ENCODE data around the gene LCN15. TPM values are rescaled to one million over a fixed set of nuclear protein-coding genes. Genes with fewer than 3 reads are reported as not detected.
A peak's percentile ranks its signal among the peaks of the same experiment; 100 is the strongest.
"Not testable (repeated sequence)": the region's sequence is repeated elsewhere in the genome, so short reads cannot be mapped to it uniquely, and the experiment has no call there.

LCN15 gene
- total RNA-seq, 1 donor from 2014 or later, result not detected

GRCh38 chr9:136713550-136713949 is 50.8 kb downstream of the LCN15 start:
- DNase-seq (ENCODE audit: low read depth), result no peak
- TF ChIP-seq, protein P1, sequence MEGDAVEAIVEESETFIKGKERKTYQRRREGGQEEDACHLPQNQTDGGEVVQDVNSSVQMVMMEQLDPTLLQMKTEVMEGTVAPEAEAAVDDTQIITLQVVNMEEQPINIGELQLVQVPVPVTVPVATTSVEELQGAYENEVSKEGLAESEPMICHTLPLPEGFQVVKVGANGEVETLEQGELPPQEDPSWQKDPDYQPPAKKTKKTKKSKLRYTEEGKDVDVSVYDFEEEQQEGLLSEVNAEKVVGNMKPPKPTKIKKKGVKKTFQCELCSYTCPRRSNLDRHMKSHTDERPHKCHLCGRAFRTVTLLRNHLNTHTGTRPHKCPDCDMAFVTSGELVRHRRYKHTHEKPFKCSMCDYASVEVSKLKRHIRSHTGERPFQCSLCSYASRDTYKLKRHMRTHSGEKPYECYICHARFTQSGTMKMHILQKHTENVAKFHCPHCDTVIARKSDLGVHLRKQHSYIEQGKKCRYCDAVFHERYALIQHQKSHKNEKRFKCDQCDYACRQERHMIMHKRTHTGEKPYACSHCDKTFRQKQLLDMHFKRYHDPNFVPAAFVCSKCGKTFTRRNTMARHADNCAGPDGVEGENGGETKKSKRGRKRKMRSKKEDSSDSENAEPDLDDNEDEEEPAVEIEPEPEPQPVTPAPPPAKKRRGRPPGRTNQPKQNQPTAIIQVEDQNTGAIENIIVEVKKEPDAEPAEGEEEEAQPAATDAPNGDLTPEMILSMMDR (conservative IDR thresholded peaks at IDR 0.05; ENCODE audit: low read depth, low read length), result no peak
- H3K4me3 ChIP-seq (ENCODE audit: low read depth, low read length), result no peak overlapping the region

GRCh38 chr9:136712690-136713544 is 51.4 kb downstream of the LCN15 start:
- TF ChIP-seq, protein P1 (conservative IDR thresholded peaks at IDR 0.05; ENCODE audit: low read depth, low read length), result no peak
- no peak for DNase-seq (ENCODE audit: low read depth)
- peak overlapping the region; percentile 38 for H3K4me3 ChIP-seq (ENCODE audit: low read depth, low read length)

- H3K4me3 ChIP-seq (ENCODE audit: low read depth, low read length), result peak within 1 kb of the TSS; percentile 38
- no peak for DNase-seq (ENCODE audit: low read depth)
- TF ChIP-seq, protein P1 (conservative IDR thresholded peaks at IDR 0.05; ENCODE audit: low read depth, low read length), result no peak
Observed at GRCh38 chr9:136711751-136712689, 52.3 kb downstream of the LCN15 start, which contains the start of gene DIPK1B. DIPK1B (plus strand) TSS chr9:136712572; CDS start chr9:136712666, 94 bp downstream.

- DNase-seq (ENCODE audit: low read depth); H3K4me3 ChIP-seq (ENCODE audit: low read depth, low read length): not testable (repeated sequence)
Observed at GRCh38 chr9:136711219-136711648, 53.1 kb downstream of the LCN15 start.

GRCh38 chr9:136710543-136710942 is 53.8 kb downstream of the LCN15 start:
- DNase-seq (ENCODE audit: low read depth), result no peak
- TF ChIP-seq, protein P1 (conservative IDR thresholded peaks at IDR 0.05; ENCODE audit: low read depth, low read length), result no peak
- no peak overlapping the region for H3K4me3 ChIP-seq (ENCODE audit: low read depth, low read length)

Other genes with a start within 250 kb of the LCN15 start
- 17.1 and 39.7 TPM in 2 replicates for gene NOTCH1, start 218.5 kb downstream of the LCN15 start, total RNA-seq
- gene EGFL7, start 101.6 kb downstream of the LCN15 start, total RNA-seq, result 15.6 and 35.0 TPM in 2 replicates
- 40.5 and 71.3 TPM in 2 replicates for gene AGPAT2, start 77.1 kb downstream of the LCN15 start, total RNA-seq
- 11.4 and 20.3 TPM in 2 replicates for gene DIPK1B, start 51.9 kb downstream of the LCN15 start, total RNA-seq
- gene LCN10, start 21.6 kb downstream of the LCN15 start, total RNA-seq, result not detected in 2 replicates
- gene LCN6, start 16.0 kb downstream of the LCN15 start, total RNA-seq, result not detected in 2 replicates
- gene LCN8, start 6.3 kb downstream of the LCN15 start, total RNA-seq, result not detected in 2 replicates
- 90.4 and 108 TPM in 2 replicates for gene TMEM141, start 26.8 kb upstream of the LCN15 start, total RNA-seq
- 0.06 TPM in 1 of 2 replicates, not detected in the other for gene CCDC183, start 31.8 kb upstream of the LCN15 start, total RNA-seq
- gene RABL6, start 43.4 kb upstream of the LCN15 start, total RNA-seq, result 114 and 160 TPM in 2 replicates
- 0.51 and 2.2 TPM in 2 replicates for gene AJM1, start 78.0 kb upstream of the LCN15 start, total RNA-seq
- gene PHPT1, start 84.9 kb upstream of the LCN15 start, total RNA-seq, result 101 and 114 TPM in 2 replicates
- 1.2 and 4.8 TPM in 2 replicates for gene MAMDC4, start 87.8 kb upstream of the LCN15 start, total RNA-seq
- 403 and 419 TPM in 2 replicates for gene EDF1, start 101.8 kb upstream of the LCN15 start, total RNA-seq
- 21.0 and 26.1 TPM in 2 replicates for gene TRAF2, start 122.0 kb upstream of the LCN15 start, total RNA-seq
- 124 and 149 TPM in 2 replicates for gene FBXW5, start 180.2 kb upstream of the LCN15 start, total RNA-seq
- not detected in 2 replicates for gene C8G, start 180.7 kb upstream of the LCN15 start, total RNA-seq
- 1.2 TPM in 1 of 2 replicates, not detected in the other for gene LCN12, start 187.8 kb upstream of the LCN15 start, total RNA-seq
- not detected in 2 replicates for gene PTGDS, start 213.0 kb upstream of the LCN15 start, total RNA-seq
- not detected in 2 replicates for gene LCNL1, start 218.5 kb upstream of the LCN15 start, total RNA-seq
- gene PAXX, start 227.9 kb upstream of the LCN15 start, total RNA-seq, result 70.1 and 81.7 TPM in 2 replicates
- gene CLIC3, start 232.1 kb upstream of the LCN15 start, total RNA-seq, result 2.2 and 2.4 TPM in 2 replicates

Data from epithelial cell of proximal tubule (primary cell).